Activated B cell treated with CpG ODN at 0.5 μM for 24 hours (primary cell): ENCODE measurements around the gene CPA4. TPM values are rescaled to one million over a fixed set of nuclear protein-coding genes. Genes with fewer than 3 reads are reported as not detected.

Experiments
- ATAC-seq: fragments of 200-7000 bp; cut with Tn5 transposase; one replicate; pipeline ENCODE4 v1.10.0; 2021; ENCODE audit warnings: low read depth, mild to moderate bottlenecking, moderate library complexity
- CTCF ChIA-PET: fragments of 350-600 bp; sonication (Branson Sonifier 250); formaldehyde crosslinking; loops from one replicate; lab custom pipeline; 2021; ENCODE audit warnings: antibody characterized with exemption; lab: Charles Lee
- POLR2A ChIA-PET: fragments of 350-600 bp; sonication (Branson Sonifier 250); formaldehyde crosslinking; loops from one replicate; lab custom pipeline; 2021; ENCODE audit warnings: antibody characterized with exemption; lab: Charles Lee
- DNase-seq: peaks from one replicate; pipeline ENCODE4 v3.0.0; 2022
- H3K27ac Mint-ChIP-seq: one replicate; pipeline ENCODE4 v1.8.0; 2020; ENCODE audit warnings: mixed read lengths
- H3K27me3 Mint-ChIP-seq: one replicate; pipeline ENCODE4 v1.8.0; 2021; ENCODE audit warnings: mixed read lengths
- H3K36me3 Mint-ChIP-seq: one replicate; pipeline ENCODE4 v1.8.0; 2021; ENCODE audit warnings: low read depth, mixed read lengths
- H3K4me1 Mint-ChIP-seq: one replicate; pipeline ENCODE4 v1.8.0; 2021; ENCODE audit warnings: mixed read lengths
- H3K4me3 Mint-ChIP-seq: one replicate; pipeline ENCODE4 v1.8.0; 2020; ENCODE audit warnings: mild to moderate bottlenecking, mixed read lengths
- H3K9me3 Mint-ChIP-seq: one replicate; pipeline ENCODE4 v1.8.0; 2020; ENCODE audit warnings: mixed read lengths
- CTCF ChIP-seq: fragments of 200-600 bp; IDR thresholded peaks from one replicate; pipeline ENCODE4 v1.8.0; 2022; ENCODE audit warnings: antibody characterized with exemption, mild to moderate bottlenecking
- intact Hi-C: fragments of 100-400 bp; cut with micrococcal nuclease; formaldehyde crosslinking; loops from one replicate; pipeline ENCODE4 v1.15.1; 2024
- total RNA-seq: library from RNA; stranded (reverse); gene quantifications from 2 replicates; pipeline ENCODE4 v1.2.3, GENCODE V29; 2022

CPA4 gene
- total RNA-seq, 1 donor from 2014 or later = not detected

- no peaks in the 10 kb centered on the region for H3K9me3 Mint-ChIP-seq
- no peak overlapping the region for H3K27ac Mint-ChIP-seq
- peaks cover 17% of the 10 kb centered on the region for H3K27me3 Mint-ChIP-seq
- no peak for TF ChIP-seq CTCF
- H3K36me3 Mint-ChIP-seq = no peaks in the 10 kb centered on the region
- no peak for DNase-seq
- POLR2A ChIA-PET = no interaction called here
- peaks cover 2% of the 10 kb centered on the region for H3K4me1 Mint-ChIP-seq
- no peak overlapping the region for H3K4me3 Mint-ChIP-seq
- CTCF ChIA-PET = no interaction called here
- intact Hi-C loops = no loop called here
- ATAC-seq = no peak
Observed at GRCh38 chr7:130276796-130277762, 15.9 kb upstream of the CPA4 start.

GRCh38 chr7:130277763-130278643 is 15.0 kb upstream of the CPA4 start:
- Mint-ChIP-seq H3K9me3 (no peaks in the 10 kb centered on the region), H3K4me3 (no peak overlapping the region), H3K27me3 (peaks cover 22% of the 10 kb centered on the region), H3K36me3 (no peaks in the 10 kb centered on the region), H3K4me1 (peaks cover 2% of the 10 kb centered on the region), H3K27ac (no peak overlapping the region)
- TF ChIP-seq CTCF = no peak
- DNase-seq (no peak), ATAC-seq (no peak)
- CTCF ChIA-PET = no interaction called here
- intact Hi-C loops = no loop called here
- POLR2A ChIA-PET = no interaction called here

GRCh38 chr7:130278860-130279259 is 14.1 kb upstream of the CPA4 start:
- Mint-ChIP-seq H3K27ac (no peak overlapping the region), H3K4me1 (peaks cover 2% of the 10 kb centered on the region), H3K9me3 (no peaks in the 10 kb centered on the region), H3K4me3 (no peak overlapping the region), H3K27me3 (peaks cover 21% of the 10 kb centered on the region), H3K36me3 (no peaks in the 10 kb centered on the region)
- intact Hi-C loops = no loop called here
- ATAC-seq (no peak), DNase-seq (no peak)
- CTCF ChIA-PET = no interaction called here
- POLR2A ChIA-PET = no interaction called here
- no peak for TF ChIP-seq CTCF

GRCh38 chr7:130279286-130279685 is 13.7 kb upstream of the CPA4 start:
- CTCF ChIA-PET = no interaction called here
- ATAC-seq (no peak), DNase-seq (no peak)
- Mint-ChIP-seq H3K27ac (no peak overlapping the region), H3K36me3 (no peaks in the 10 kb centered on the region), H3K4me1 (no peaks in the 10 kb centered on the region), H3K9me3 (no peaks in the 10 kb centered on the region), H3K4me3 (no peak overlapping the region), H3K27me3 (peaks cover 20% of the 10 kb centered on the region)
- intact Hi-C loops = no loop called here
- TF ChIP-seq CTCF = no peak
- POLR2A ChIA-PET = no interaction called here

- POLR2A ChIA-PET = no interaction called here
- no peak for ATAC-seq
- no peaks in the 10 kb centered on the region for H3K4me1 Mint-ChIP-seq
Observed at GRCh38 chr7:130279906-130280305, 13.1 kb upstream of the CPA4 start.

More at GRCh38 chr7:130279906-130280305, 13.1 kb upstream of the CPA4 start:
- H3K27ac Mint-ChIP-seq = no peak overlapping the region
- CTCF ChIA-PET = no interaction called here
- no peak for DNase-seq
- peaks cover 18% of the 10 kb centered on the region for H3K27me3 Mint-ChIP-seq
- no peaks in the 10 kb centered on the region for H3K36me3 Mint-ChIP-seq
- no peaks in the 10 kb centered on the region for H3K9me3 Mint-ChIP-seq
- no peak overlapping the region for H3K4me3 Mint-ChIP-seq
- TF ChIP-seq CTCF = no peak
- intact Hi-C loops = no loop called here
